Esophagus squamous epithelium (tissue), 5 donors: ENCODE measurements around the gene STXBP5L. TPM values are rescaled to one million over a fixed set of nuclear protein-coding genes. Genes with fewer than 3 reads are reported as not detected.

Experiments
- DNase-seq: peaks from one replicate; lab custom pipeline; 2025; lab: John Stamatoyannopoulos, UW
- H3K27ac ChIP-seq, 4 donors: fragments of 200-600 bp; sonication (generic); one replicate each; pipeline ENCODE4 v1.5.1; 2016 to 2019; ENCODE audit warnings: mild to moderate bottlenecking in 1 of 4
- H3K27me3 ChIP-seq, 4 donors: fragments of 200-600 bp; sonication (generic); 1 replicate in 3 of 4; 2 replicates in 1 of 4; pipeline versions ENCODE4 v1.5.1 to v1.6.0; 2017 to 2021; ENCODE audit warnings: antibody characterized with exemption in 1 of 4
- H3K36me3 ChIP-seq, 3 donors: fragments of 200-600 bp; sonication (generic); one replicate each; pipeline ENCODE4 v1.5.1; 2016 to 2019
- H3K4me1 ChIP-seq, 3 donors: fragments of 200-600 bp; sonication (generic); one replicate each; pipeline ENCODE4 v1.5.1; 2017 to 2019
- H3K4me3 ChIP-seq, 4 donors: fragments of 200-600 bp; sonication (generic); 1 replicate in 3 of 4; 2 replicates in 1 of 4; pipeline ENCODE4 v1.5.1; 2016 to 2019; ENCODE audit warnings: mild to moderate bottlenecking in 2 of 4, moderate library complexity in 1 of 4
- H3K9me3 ChIP-seq, 3 donors: fragments of 200-600 bp; sonication (generic); one replicate each; pipeline ENCODE4 v1.5.1; 2016 to 2019
- CTCF ChIP-seq, 6 experiments: fragments of 450-650 bp in 4 of 6; fragments of 200-600 bp in 2 of 6; sonication (generic) in 2 of 6; IDR thresholded peaks; one replicate each; pipeline ENCODE4 v1.5.1; 2016 to 2019; ENCODE audit warnings: antibody characterized with exemption in 6 of 6, mild to moderate bottlenecking in 4 of 6, moderate library complexity in 4 of 6
- POLR2A ChIP-seq, 4 donors: fragments of 450-650 bp; IDR thresholded peaks; one replicate each; pipeline ENCODE4 v1.6.1; 2017; ENCODE audit warnings: antibody characterized with exemption in 4 of 4, mild to moderate bottlenecking in 4 of 4, moderate library complexity in 3 of 4
- WGBS, 2 donors: methylation state at CpG; one replicate each; pipeline ENCODE4 v1.1.5; 2018; 5-methylcytosine and 5-hydroxymethylcytosine counted together
- intact Hi-C: fragments of 100-400 bp; cut with DNase I; formaldehyde crosslinking; loops from one replicate; pipeline ENCODE4 v1.15.0; 2022
- small RNA-seq, 4 donors: library from RNA; depleted of rRNA; stranded (forward); fragments of <200 nt; gene quantifications; one replicate each; pipeline ENCODE3, GENCODE V24; 2016
- total RNA-seq, 4 donors: library from RNA; depleted of rRNA; stranded (reverse); fragments of >200 nt; gene quantifications; one replicate each; pipeline ENCODE4 v1.1.0, GENCODE V29; 2016
- donor health status: DM: yes; HTN: yes; CAD: no.

STXBP5L gene
- total RNA-seq, 4 donors from 2014 or later, result 0.04 to 1.9 (median 0.18) TPM; not detected in 1

DNA sequence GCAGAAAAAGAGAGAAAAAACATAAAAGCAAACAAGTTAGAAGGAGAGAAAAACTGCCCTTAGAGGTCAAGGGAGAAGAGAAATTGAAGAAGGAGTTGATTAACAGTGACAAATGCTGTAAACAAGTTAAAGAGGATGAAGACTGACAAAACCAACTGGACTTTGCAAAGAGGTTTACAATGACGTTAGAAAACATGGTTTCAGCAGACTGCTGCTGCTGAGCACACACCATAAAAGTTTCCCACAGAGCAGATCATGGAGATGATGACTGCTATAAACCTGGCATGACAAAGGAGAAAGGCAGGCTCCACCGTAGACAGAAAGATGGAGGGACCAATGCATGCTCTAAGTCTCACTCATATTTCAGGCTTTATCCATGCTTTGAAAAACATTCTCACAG, 559.1 kb downstream of the STXBP5L start:
- Histone ChIP-seq H3K27ac (no peak overlapping the region), H3K27me3 (no peaks in the 10 kb centered on the region), H3K9me3 (no peaks in the 10 kb centered on the region), H3K36me3 (no peaks in the 10 kb centered on the region), H3K4me1 (peaks cover 4 to 22% (median 6%) of the 10 kb centered on the region in 3 donors), H3K4me3 (no peak overlapping the region)
- DNase-seq, result no peak
- intact Hi-C loops, result no loop called here
- TF ChIP-seq POLR2A (IDR thresholded peaks at IDR 0.05) (no peak), CTCF (IDR thresholded peaks at IDR 0.05) (no peak)
- 78 to 83% methylated on average over 2 of the region's 2 CpGs for WGBS, 2 donors

- no peak for DNase-seq
- H3K9me3 ChIP-seq, result no peaks in the 10 kb centered on the region
- no peaks in the 10 kb centered on the region for H3K4me1 ChIP-seq
- H3K4me3 ChIP-seq, result no peak overlapping the region
- WGBS, 2 donors, result 96 to 97% methylated on average over 2 of the region's 2 CpGs
- H3K27me3 ChIP-seq, result no peaks in the 10 kb centered on the region
- peaks cover 0 to 8% (median 0%) of the 10 kb centered on the region in 3 donors for H3K36me3 ChIP-seq
- TF ChIP-seq POLR2A (IDR thresholded peaks at IDR 0.05), result no peak
- intact Hi-C loops, result no loop called here
- H3K27ac ChIP-seq, result no peak overlapping the region
Measured at GRCh38 chr3:121473001-121473400, 565.0 kb downstream of the STXBP5L start.

Small RNAs within 50 kb of the gene (small RNA-seq; reads per million reads assigned to genes)
- gene MIR5682, result 0 to 0.07 (median 0) reads per million in 4 donors

Other genes with a start within 250 kb of the STXBP5L start
- gene HGD, start 226.0 kb upstream of the STXBP5L start, total RNA-seq, result under 1 TPM in 1 of 4 donors, not detected in 3; 0.12 TPM
- gene RABL3, start 165.7 kb upstream of the STXBP5L start, total RNA-seq, result 10 to 100 TPM in 3 of 4 donors, 1 to 10 TPM in 1; 8.0 to 15.4 (median 13.4) TPM
- gene GTF2E1, start 165.5 kb upstream of the STXBP5L start, total RNA-seq, result 10 to 100 TPM in 1 of 4 donors, 1 to 10 TPM in 3; 3.1 to 14.5 (median 8.3) TPM